SK-N-MC (cell line): Measurements from ENCODE around the gene CAMSAP2.

Source experiments
- EZH2 ChIP-seq: fragments of 200-600 bp; sonication (generic); IDR thresholded peaks from one replicate; pipeline ENCODE4 v1.6.1; 2017; ENCODE audit warnings: antibody characterized with exemption
- POLR2AphosphoS5 ChIP-seq: IDR thresholded peaks from 2 replicates; pipeline ENCODE4 v1.6.1; 2012; ENCODE audit warnings: mild to moderate bottlenecking, low read depth, low read length, borderline replicate concordance

- TF ChIP-seq EZH2, result no peak
- no peak for TF ChIP-seq POLR2AphosphoS5
Observed at GRCh38 chr1:200779326-200779725, 40.6 kb downstream of the CAMSAP2 start.
